H1 (cell line): Measurements from ENCODE around the gene ARID2. TPM values are rescaled to one million over a fixed set of nuclear protein-coding genes. Genes with fewer than 3 reads are reported as not detected.

ENCODE experiments used
- ASH2L ChIP-seq: fragments of 200-600, 300-600 bp; sonication (generic); IDR thresholded peaks from one replicate; pipeline ENCODE4 v1.7.1; 2017; ENCODE audit warnings: low read length
- RBBP5 ChIP-seq: IDR thresholded peaks from 2 replicates; pipeline ENCODE4 v1.7.1; 2012; ENCODE audit warnings: low read depth, mild to moderate bottlenecking, inconsistent platforms, low read length, moderate library complexity, borderline replicate concordance
- RXRA ChIP-seq: IDR thresholded peaks from 2 replicates; pipeline ENCODE4 v1.6.1; 2011; ENCODE audit warnings: low read depth, mild to moderate bottlenecking, low read length, moderate library complexity; ENCODE audit not compliant: insufficient read depth
- TCF12 ChIP-seq: IDR thresholded peaks from 2 replicates; pipeline ENCODE4 v1.6.1; 2011; ENCODE audit warnings: low read depth, mild to moderate bottlenecking, low read length
- polyA plus RNA-seq, 7 experiments: library from polyadenylated mRNA; depleted of rRNA in 3 of 7; stranded (reverse) in 5 of 7; unstranded in 2 of 7; fragments of >200 nt in 5 of 7; fragments of 200-250 nt in 2 of 7; gene quantifications; 1 replicate in 5 of 7; 2 replicates in 1 of 7; 4 replicates in 1 of 7; pipeline versions ENCODE4 v1.2.1 to v1.2.3, GENCODE V29; 2011 to 2013; ENCODE audit warnings: missing spikeins in 2 of 7, mixed read lengths in 2 of 7
- total RNA-seq: library from RNA; stranded (reverse); fragmentation: NEBNext Ultra II Directional; extraction: Animal tissue kit (Norgen Biotek cat#: 25700); gene quantifications from 2 replicates; pipeline ENCODE4 v1.2.1, GENCODE V29; 2021
- TF ChIP-seq, protein P1 (sequence below): IDR thresholded peaks from 2 replicates; pipeline ENCODE4 v1.6.1; 2012; ENCODE audit warnings: inconsistent platforms

The ARID2 gene
- total and polyA plus RNA-seq, 2 of the 8 experiments (the other 6 are each of a cell fraction or from before 2014, with no cell fraction given) = 32.0 to 45.2 TPM

DNA sequence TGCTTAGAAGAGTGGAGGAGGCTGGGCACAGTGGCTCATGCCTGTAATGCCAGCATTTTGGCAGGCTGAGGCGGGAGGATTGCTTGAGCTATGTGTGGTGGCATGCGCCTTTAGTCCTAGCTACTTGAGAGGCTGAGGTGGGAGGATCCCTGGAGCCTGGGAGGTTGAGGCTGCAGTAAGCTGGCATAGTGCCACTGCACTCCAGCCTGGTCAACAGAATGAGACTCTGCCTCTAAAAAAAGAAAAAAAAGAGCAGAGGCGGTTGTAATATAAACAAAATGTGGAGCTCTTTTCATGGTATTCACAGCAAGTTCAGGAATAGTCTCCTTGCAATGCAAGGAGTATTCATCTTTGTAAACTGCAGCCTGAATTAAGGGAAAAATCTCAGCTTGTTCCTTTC is 27.2 kb downstream of the ARID2 start (continued):
- TF ChIP-seq, protein P1, sequence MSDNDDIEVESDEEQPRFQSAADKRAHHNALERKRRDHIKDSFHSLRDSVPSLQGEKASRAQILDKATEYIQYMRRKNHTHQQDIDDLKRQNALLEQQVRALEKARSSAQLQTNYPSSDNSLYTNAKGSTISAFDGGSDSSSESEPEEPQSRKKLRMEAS = no peak
- TF ChIP-seq RBBP5 (no peak), RXRA (no peak), TCF12 (no peak), ASH2L (no peak)
